IPS-18c (cell line): Measurements from ENCODE around the gene CCDC167.

Source experiments
- H3K4me3 ChIP-seq: 2 replicates; pipeline ENCODE4 v1.7.0; 2013; ENCODE audit warnings: low read depth, mild to moderate bottlenecking, low read length, moderate library complexity; ENCODE audit not compliant: insufficient read depth
- H3K9me3 ChIP-seq: one replicate; pipeline ENCODE4 v1.6.1; 2013; ENCODE audit warnings: mild to moderate bottlenecking, low read length, moderate library complexity; ENCODE audit not compliant: control insufficient read depth, insufficient read depth

The CCDC167 gene

DNA sequence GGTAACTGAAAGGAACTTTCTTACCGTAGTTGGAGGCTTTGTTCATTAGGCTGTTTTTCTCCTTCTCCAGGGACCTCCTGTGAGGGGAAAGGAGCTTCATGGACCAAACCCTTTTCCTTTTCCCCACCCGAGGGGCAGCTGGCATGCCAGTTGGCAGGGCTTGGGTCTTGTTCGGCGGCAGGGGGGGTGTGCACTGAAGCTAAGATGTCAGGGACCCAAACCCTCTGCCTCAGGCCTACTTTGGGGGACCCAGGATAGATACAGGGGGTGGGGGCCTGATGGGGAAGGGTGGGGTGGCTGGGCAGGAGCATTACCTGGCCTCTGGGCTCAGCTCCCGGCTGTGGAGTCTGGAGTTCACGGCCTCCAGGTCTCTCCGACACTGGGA lies 14.9 kb downstream of the CCDC167 start:
- no peak overlapping the region for H3K4me3 ChIP-seq
- no peaks in the 10 kb centered on the region for H3K9me3 ChIP-seq

DNA sequence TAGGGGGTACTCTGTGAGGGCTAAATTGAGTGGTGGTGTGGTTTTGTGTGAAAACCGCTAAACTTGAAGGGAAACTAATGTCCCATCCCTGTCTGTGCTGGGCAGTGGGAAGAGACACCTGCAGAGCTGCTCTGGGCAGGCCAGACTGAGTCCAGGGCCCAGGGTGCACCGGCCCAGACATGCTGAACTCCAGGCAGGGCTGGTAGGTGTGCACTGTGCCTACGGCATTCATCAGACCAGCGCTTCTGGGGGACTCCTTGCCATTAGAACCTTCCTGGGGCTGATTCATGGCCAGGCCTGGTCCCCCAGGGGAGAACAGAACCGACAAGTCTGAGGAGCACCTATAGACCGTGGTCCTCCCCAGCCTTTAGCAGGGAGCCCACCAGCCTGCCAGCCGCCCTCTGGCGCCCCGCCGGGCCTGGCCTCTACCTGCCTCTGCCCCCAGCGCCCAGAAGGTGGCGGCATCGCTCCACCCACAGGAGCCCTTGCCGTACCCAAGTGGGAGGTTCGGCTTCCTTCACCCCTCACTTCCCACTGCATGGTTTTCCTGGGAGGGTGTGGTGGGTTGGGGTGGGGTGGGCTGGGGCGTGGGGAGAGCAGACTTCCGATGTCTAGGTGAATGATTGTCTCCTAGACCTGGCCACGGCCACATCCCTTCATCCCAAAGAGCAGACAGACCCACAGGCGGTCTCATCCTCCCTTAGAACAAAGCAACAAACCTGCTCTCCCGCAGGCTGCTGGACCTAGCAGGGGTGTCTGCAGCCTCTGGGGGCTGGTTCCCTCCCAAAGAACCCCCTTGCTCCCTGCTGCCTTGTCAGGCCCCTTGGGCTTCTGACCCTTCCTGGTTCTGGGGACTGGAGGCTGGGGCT lies 15.5 kb downstream of the CCDC167 start:
- H3K4me3 ChIP-seq: no peak overlapping the region
- H3K9me3 ChIP-seq: no peaks in the 10 kb centered on the region

GRCh38 chr6:37483252-37483901 lies 16.3 kb downstream of the CCDC167 start:
- no peaks in the 10 kb centered on the region for H3K9me3 ChIP-seq
- no peak overlapping the region for H3K4me3 ChIP-seq

DNA sequence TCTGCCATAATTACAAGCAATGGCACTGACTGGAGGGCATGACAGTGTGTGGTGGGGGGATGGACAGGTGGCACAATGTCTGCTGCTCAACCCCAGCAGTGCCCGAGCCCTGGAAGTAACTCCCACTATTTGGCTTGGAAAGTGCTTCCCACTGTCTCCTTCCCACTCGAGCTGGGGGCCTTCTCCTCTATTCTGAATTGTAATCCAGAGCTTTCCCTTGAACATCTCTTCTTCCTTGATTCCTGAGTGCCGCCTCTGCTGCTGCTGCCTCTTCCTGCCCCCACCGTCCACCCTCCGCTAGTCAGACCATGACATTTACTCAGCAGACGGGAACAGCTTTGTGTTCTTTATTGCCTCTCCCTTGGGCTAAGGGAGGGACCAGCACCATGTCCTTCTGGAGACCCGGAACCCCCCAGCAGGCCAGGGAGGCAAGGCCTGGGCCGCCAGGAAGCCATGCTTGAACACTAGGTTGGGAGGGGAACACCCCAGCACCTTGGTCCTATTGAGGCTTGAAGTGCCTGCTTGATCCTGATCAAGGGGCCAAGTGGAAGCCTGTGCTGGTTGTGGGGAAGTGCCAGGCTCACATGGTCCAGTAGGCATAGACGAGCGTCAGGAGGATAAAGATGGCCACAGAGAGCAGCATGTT lies 17.0 kb downstream of the CCDC167 start:
- H3K4me3 ChIP-seq: no peak overlapping the region

GRCh38 chr6:37481711-37482605 lies 17.7 kb downstream of the CCDC167 start:
- Histone ChIP-seq H3K9me3 (no peaks in the 10 kb centered on the region), H3K4me3 (no peak overlapping the region)

More for the DNA sequence above, 17.0 kb downstream of the CCDC167 start:
- no peaks in the 10 kb centered on the region for H3K9me3 ChIP-seq

DNA sequence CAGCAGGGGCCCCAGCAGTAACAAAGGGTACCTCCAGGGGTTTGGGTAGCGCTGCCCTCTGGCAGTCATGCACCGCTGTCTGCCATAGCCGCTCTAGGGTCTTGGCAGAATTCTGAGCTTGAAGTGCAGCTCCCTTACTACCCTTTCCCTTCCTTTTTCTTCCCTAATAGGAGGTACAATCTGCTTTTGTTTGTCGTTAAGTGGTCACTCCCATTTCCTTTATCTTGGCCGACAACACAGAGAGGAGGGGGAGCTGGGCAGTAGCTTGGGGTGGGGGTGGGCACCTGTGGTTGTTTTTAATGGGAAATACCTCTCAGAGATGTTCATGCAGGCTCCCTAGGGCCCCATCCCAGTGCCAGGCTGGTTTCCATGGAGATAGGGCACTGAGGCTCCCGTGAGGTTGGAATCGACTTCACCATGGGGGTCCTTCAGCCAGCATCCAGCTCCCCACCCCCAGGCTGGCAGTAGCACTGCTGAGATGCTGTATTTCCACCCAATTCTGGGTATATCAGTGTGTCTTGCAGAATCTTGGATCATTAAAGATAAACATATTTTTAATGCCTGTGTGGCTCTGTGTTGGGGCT lies 18.6 kb downstream of the CCDC167 start:
- Histone ChIP-seq H3K4me3 (no peak overlapping the region), H3K9me3 (no peaks in the 10 kb centered on the region)

DNA sequence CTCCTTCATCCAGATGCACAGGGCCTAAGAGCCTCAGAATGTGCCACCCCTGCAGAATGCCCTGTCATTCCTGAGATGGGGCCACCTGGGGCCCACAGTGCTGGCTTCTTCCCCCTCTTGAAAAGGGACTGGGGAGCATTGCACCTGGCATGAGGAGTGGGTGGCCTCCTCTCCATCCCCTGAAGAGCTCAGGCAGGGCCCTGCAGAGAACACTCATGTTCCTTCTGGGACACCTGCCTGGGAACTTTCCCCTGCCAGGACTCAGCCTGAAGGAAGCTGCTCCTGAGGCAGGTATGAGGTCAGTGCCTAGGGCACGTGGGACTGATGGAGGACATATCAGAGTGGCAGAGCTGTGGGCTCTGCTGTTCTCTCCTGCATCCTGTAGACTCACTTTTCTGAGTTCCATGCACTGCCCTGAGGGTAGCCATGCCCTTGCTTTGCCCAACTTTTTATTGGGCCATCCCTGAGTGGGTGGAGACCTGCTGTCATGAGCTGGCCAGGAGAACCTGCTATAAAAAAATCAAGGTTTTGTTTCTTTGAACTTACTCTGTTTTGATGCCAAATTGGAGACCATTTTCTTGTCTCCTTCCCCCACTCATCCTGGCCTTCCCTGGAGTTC lies 19.5 kb downstream of the CCDC167 start:
- H3K4me3 ChIP-seq: no peak overlapping the region

GRCh38 chr6:37479266-37479854 lies 20.3 kb downstream of the CCDC167 start:
- no peaks in the 10 kb centered on the region for H3K9me3 ChIP-seq
- no peak overlapping the region for H3K4me3 ChIP-seq

More for the DNA sequence above, 19.5 kb downstream of the CCDC167 start:
- no peaks in the 10 kb centered on the region for H3K9me3 ChIP-seq

DNA sequence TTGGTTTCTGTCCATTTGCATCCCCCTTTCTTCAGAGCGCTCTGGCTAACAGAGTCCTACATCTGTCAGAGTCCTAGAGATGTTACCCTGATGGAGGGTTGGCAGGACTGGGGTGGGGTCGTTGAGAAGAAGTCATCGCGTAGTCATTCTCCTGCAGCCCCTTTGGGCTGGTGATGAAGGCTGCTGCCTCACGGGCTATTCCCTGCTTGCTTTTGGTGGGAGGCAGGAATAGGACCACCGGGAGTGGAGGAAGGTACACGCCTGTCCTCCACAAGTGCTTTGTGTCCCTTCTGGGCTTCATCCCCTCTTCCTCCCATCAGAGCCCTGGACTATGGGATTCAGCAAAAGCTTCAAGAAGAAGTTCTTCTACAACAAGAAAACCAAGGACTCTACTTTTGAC lies 20.9 kb downstream of the CCDC167 start:
- Histone ChIP-seq H3K4me3 (no peak overlapping the region), H3K9me3 (no peaks in the 10 kb centered on the region)

DNA sequence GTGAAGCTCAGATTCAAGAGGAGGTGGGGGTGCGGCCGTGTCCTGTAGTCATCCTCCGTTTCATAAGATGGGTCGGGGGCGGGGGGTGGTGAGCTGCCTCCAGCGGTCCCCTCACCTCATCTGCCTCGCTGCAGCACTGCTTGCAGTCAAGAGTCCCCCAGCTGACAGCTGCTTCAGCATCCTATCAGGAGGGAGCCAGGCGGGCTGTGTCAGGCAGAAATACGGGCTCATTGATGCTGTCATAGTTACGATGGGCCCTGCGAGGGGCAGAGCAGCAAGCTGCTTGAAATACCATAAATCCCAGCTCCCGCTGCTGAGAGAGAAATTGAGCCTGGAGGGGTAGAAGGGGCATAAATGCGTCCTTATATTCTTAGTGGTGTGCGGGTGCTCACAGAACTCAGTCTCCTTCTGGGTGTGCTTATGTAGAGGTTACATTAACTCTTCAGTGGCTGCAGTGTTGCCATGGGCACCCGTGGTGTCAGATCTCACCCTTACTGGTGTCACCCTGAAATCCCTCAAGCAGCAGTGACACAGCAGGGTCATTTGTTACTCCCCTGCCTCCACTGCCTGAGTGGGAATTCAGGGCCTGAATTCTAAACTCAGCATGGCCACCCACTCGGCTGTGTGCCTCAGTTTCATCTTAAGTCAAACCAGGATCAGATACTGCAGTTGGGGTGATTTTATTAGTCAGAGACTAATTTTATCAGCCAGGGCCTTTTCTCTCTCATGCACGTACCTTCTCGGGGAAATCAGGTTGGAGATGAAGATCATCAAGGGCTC lies 21.8 kb downstream of the CCDC167 start:
- Histone ChIP-seq H3K4me3 (no peak overlapping the region), H3K9me3 (no peaks in the 10 kb centered on the region)

GRCh38 chr6:37477191-37477590 lies 22.5 kb downstream of the CCDC167 start:
- no peak overlapping the region for H3K4me3 ChIP-seq
- no peaks in the 10 kb centered on the region for H3K9me3 ChIP-seq

DNA sequence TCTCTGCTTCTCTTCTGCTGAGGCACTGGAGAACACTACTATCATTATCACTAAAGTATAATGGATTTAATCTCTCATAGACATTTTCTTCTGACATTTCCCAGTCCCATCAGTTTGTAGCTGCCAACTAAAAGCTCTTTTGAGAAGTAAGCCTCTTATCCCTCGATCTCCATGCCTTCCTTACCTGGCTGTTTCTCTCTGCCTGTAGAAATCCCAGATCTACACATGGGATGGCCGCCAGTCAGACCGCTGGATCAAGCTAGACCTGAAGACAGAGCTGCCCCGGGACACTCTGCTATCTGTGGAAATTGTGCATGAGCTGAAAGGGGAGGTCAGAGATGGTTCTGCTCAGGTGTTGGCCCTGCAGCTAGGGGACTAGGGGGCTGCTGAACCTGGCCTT lies 25.4 kb downstream of the CCDC167 start:
- no peaks in the 10 kb centered on the region for H3K9me3 ChIP-seq
- H3K4me3 ChIP-seq: no peak overlapping the region

GRCh38 chr6:37473364-37474095 lies 26.2 kb downstream of the CCDC167 start:
- no peaks in the 10 kb centered on the region for H3K9me3 ChIP-seq
- no peak overlapping the region for H3K4me3 ChIP-seq

- Histone ChIP-seq H3K9me3 (no peaks in the 10 kb centered on the region), H3K4me3 (no peak overlapping the region)
These were observed 32.0 kb downstream of the CCDC167 start for GRCh38 chr6:37467718-37468117.

- H3K9me3 ChIP-seq: no peaks in the 10 kb centered on the region
- no peak overlapping the region for H3K4me3 ChIP-seq
These were observed 36.6 kb downstream of the CCDC167 start for GRCh38 chr6:37463110-37463509.
